HepG2 (cell line): ENCODE data around the gene ZNF17. TPM values are rescaled to one million over a fixed set of nuclear protein-coding genes. Genes with fewer than 3 reads are reported as not detected.

Experiments used
- ARHGAP35 ChIP-seq: sonication (generic); formaldehyde crosslinking; IDR thresholded peaks from 2 replicates; pipeline ENCODE4 v1.9.0; 2022; ENCODE audit warnings: mild to moderate bottlenecking, inconsistent platforms, moderate library complexity, missing genetic modification reagents, borderline replicate concordance
- CBX1 ChIP-seq: IDR thresholded peaks from one replicate; pipeline ENCODE4 v1.6.1; 2016; ENCODE audit warnings: antibody characterized with exemption, low read depth
- DBP ChIP-seq: sonication (generic); formaldehyde crosslinking; IDR thresholded peaks from 2 replicates; pipeline ENCODE4 v1.4.0; 2020; ENCODE audit warnings: missing genetic modification reagents; ENCODE audit errors: not compliant biosample characterization
- HMGA1 ChIP-seq: sonication (generic); formaldehyde crosslinking; conservative IDR thresholded peaks from 2 replicates; pipeline ENCODE4 v1.4.0; 2020; ENCODE audit warnings: missing genetic modification reagents
- KDM2A ChIP-seq: sonication (generic); formaldehyde crosslinking; IDR thresholded peaks from 2 replicates; pipeline ENCODE4 v1.4.0; 2020; ENCODE audit warnings: low read depth, missing genetic modification reagents, borderline replicate concordance
- NBN ChIP-seq: fragments of 450-650 bp; conservative IDR thresholded peaks from 2 replicates; pipeline ENCODE4 v1.6.1; 2017
- NFIB ChIP-seq: sonication (generic); formaldehyde crosslinking; IDR thresholded peaks from 2 replicates; pipeline ENCODE4 v1.9.0; 2021; ENCODE audit warnings: missing genetic modification reagents, mild to moderate bottlenecking, borderline replicate concordance
- PAX8 ChIP-seq: sonication (generic); formaldehyde crosslinking; IDR thresholded peaks from 2 replicates; pipeline ENCODE4 v1.8.0; 2022; ENCODE audit warnings: mild to moderate bottlenecking, missing genetic modification reagents, borderline replicate concordance
- POLR2AphosphoS2 ChIP-seq: IDR thresholded peaks from 2 replicates; pipeline ENCODE4 v1.6.1; 2011; ENCODE audit warnings: low read depth, low read length, improper control_type of control experiment
- RNF2 ChIP-seq: fragments of 450-650 bp; conservative IDR thresholded peaks from 2 replicates; pipeline ENCODE4 v1.6.1; 2016; ENCODE audit warnings: low read depth
- SAFB2 ChIP-seq: sonication (generic); formaldehyde crosslinking; IDR thresholded peaks from 2 replicates; pipeline ENCODE4 v1.5.1; 2020; ENCODE audit warnings: missing genetic modification reagents, low read depth, mild to moderate bottlenecking, borderline replicate concordance
- SP2 ChIP-seq: sonication (generic); formaldehyde crosslinking; IDR thresholded peaks from 2 replicates; pipeline ENCODE4 v1.5.1; 2020; ENCODE audit warnings: mild to moderate bottlenecking, missing genetic modification reagents
- SRF ChIP-seq: IDR thresholded peaks from 2 replicates; pipeline ENCODE4 v1.6.1; 2011; ENCODE audit warnings: mild to moderate bottlenecking, low read depth, low read length, moderate library complexity
- ZBTB7A ChIP-seq: sonication (generic); formaldehyde crosslinking; IDR thresholded peaks from 2 replicates; pipeline ENCODE4 v1.8.0; 2022; ENCODE audit warnings: mild to moderate bottlenecking, missing genetic modification reagents
- ZIK1 ChIP-seq: sonication (generic); formaldehyde crosslinking; IDR thresholded peaks from 2 replicates; pipeline ENCODE4 v1.5.0; 2020; ENCODE audit warnings: mild to moderate bottlenecking, low read depth, missing genetic modification reagents, borderline replicate concordance
- ZMAT3 ChIP-seq: sonication (generic); formaldehyde crosslinking; conservative IDR thresholded peaks from 2 replicates; pipeline ENCODE4 v1.7.0; 2021; ENCODE audit warnings: missing genetic modification reagents
- ZMYM2 ChIP-seq: sonication (generic); formaldehyde crosslinking; IDR thresholded peaks from 2 replicates; pipeline ENCODE4 v1.8.0; 2022; ENCODE audit warnings: mild to moderate bottlenecking, missing genetic modification reagents
- ZNF326 ChIP-seq: sonication (generic); formaldehyde crosslinking; IDR thresholded peaks from 2 replicates; pipeline ENCODE4 v1.4.0; 2020; ENCODE audit warnings: missing genetic modification reagents, borderline replicate concordance
- ZNF639 ChIP-seq: conservative IDR thresholded peaks from 2 replicates; pipeline ENCODE4 v1.6.1; 2018; ENCODE audit warnings: missing genetic modification reagents
- polyA plus RNA-seq, 8 experiments: library from polyadenylated mRNA; depleted of rRNA in 3 of 8; stranded (reverse) in 7 of 8; unstranded in 1 of 8; fragments of >200 nt; fragmentation: Illumina TruSeq in 4 of 8; extraction: Trizol in 4 of 8; gene quantifications; 2 replicates each; pipeline versions ENCODE4 v1.2.1 to v1.2.3, GENCODE V29; 2011 to 2016; ENCODE audit warnings: low read depth in 4 of 8, missing spikeins in 1 of 8, mixed read lengths in 1 of 8; ENCODE audit not compliant: insufficient read depth in 1 of 8
- total RNA-seq, 5 experiments: library from RNA; depleted of rRNA; stranded (reverse); fragments of >200 nt; fragmentation: Illumina TruSeq; extraction: Trizol; gene quantifications; 2 replicates each; pipeline ENCODE4 v1.2.3, GENCODE V29; 2016; ENCODE audit warnings: low read depth in 1 of 5
- TF ChIP-seq, protein P1 (sequence below): sonication (generic); formaldehyde crosslinking; IDR thresholded peaks from 2 replicates; pipeline ENCODE4 v1.4.0; 2020; ENCODE audit warnings: missing genetic modification reagents, low read depth, mild to moderate bottlenecking, borderline replicate concordance

The ZNF17 gene
- total and polyA plus RNA-seq, 2 of the 13 experiments (the other 11 are each of a cell fraction or from before 2014, with no cell fraction given), result 3.7 to 10.1 TPM

DNA sequence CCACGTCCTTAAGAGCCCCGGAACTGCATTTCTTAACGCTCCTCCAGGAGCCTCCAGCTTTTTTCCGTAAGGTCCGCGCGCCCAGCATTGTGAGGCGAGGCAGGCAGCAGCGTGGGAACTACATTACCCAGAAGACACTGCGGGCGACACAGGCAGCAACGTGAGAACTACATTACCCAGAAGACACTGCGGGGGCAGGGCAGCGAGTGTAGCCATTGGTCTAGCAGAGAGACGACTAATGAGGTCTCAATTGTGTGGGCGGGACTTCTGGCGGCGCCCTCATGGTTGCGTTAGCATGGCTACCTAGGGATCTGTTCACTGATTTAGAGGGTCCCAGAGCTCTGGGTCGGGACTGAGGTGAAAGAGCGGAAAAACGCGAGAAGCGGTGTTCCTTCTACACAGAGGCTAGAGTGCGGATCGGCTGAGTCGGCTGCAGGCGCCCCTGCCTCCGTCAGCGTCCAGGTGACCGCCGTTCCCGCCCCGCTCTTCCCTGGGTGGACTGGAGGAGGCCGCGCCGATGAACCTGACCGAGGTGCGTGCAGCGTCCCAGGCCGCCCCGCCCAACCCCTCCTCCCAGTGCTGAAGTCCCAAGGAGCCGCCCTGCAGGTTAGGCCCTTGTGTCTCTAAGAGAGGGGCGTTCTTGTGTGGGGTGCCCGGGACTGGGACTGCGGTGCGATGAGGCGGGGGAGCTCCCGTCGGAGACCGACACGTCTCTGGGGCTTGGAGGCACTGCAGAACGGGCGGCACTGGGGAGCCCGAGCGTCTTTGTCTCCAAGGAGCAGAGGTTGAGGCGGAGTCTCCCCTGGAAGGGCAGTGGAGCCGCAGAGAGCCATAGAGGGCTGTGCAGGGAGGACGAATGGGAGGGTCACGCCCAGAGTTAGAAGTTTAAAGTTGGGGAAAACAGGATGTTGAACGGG, 24.4 kb downstream of the ZNF17 start, which contains the start of gene ZNF749 (continued):
- TF ChIP-seq ZMAT3 (CRISPR knock-in tag), result 0 out of 2 replicates have a peak, but pooled peaks have one; percentile 54
- peak; percentile 95 for TF ChIP-seq KDM2A (CRISPR knock-in tag)
- TF ChIP-seq ARHGAP35 (CRISPR knock-in tag), result no peak
- TF ChIP-seq PAX8, result no peak
- no peak for TF ChIP-seq SAFB2 (CRISPR knock-in tag)
- TF ChIP-seq NBN, result no peak
- no peak for TF ChIP-seq DBP (CRISPR knock-in tag)
- 0 out of 2 replicates have a peak, but pooled peaks have one; percentile 22 for TF ChIP-seq SRF
- TF ChIP-seq SP2, result peak; percentile 86
- no peak for TF ChIP-seq ZIK1 (CRISPR knock-in tag)
- TF ChIP-seq ZNF639 (CRISPR knock-in tag), result no peak; the same call in 1 of the 2 replicates
- TF ChIP-seq, protein P1, sequence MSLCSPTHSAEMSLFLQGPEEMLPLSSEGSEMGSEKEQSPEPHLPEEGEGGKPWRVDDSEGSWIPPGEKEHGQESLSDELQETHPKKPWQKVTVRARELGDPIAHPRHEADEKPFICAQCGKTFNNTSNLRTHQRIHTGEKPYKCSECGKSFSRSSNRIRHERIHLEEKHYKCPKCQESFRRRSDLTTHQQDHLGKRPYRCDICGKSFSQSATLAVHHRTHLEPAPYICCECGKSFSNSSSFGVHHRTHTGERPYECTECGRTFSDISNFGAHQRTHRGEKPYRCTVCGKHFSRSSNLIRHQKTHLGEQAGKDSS (CRISPR knock-in tag), result no peak
- TF ChIP-seq ZBTB7A, result peak; percentile 9; the same call in 1 of the 2 replicates
- no peak for TF ChIP-seq CBX1
- TF ChIP-seq ZMYM2, result no peak
- TF ChIP-seq ZNF326 (CRISPR knock-in tag), result no peak
- no peak for TF ChIP-seq POLR2AphosphoS2
- no peak for TF ChIP-seq HMGA1 (CRISPR knock-in tag)
- TF ChIP-seq RNF2, result 0 out of 2 replicates have a peak, but pooled peaks have one; percentile 54
- no peak for TF ChIP-seq NFIB
